Nephron progenitor cell (in vitro differentiated cells): ENCODE measurements around the gene F7.

Experiments
- DNase-seq: peaks from one replicate; pipeline ENCODE4 v3.0.0; 2021
- H3K27ac Mint-ChIP-seq: 2 replicates; pipeline ENCODE4 v1.8.0; 2021; ENCODE audit warnings: mild to moderate bottlenecking, moderate library complexity, mixed read lengths
- H3K27me3 Mint-ChIP-seq: 2 replicates; pipeline ENCODE4 v1.8.0; 2021; ENCODE audit warnings: mild to moderate bottlenecking, low read depth, mixed read lengths; ENCODE audit not compliant: poor library complexity
- H3K36me3 Mint-ChIP-seq: 2 replicates; pipeline ENCODE4 v1.8.0; 2021; ENCODE audit warnings: low read depth, mixed read lengths
- H3K4me1 Mint-ChIP-seq: 2 replicates; pipeline ENCODE4 v1.8.0; 2021; ENCODE audit warnings: mixed read lengths
- H3K4me3 Mint-ChIP-seq: 2 replicates; pipeline ENCODE4 v1.8.0; 2021; ENCODE audit warnings: mild to moderate bottlenecking, moderate library complexity, mixed read lengths
- H3K9me3 Mint-ChIP-seq: 2 replicates; pipeline ENCODE4 v1.8.0; 2021; ENCODE audit warnings: mild to moderate bottlenecking, moderate library complexity, mixed read lengths
- CTCF ChIP-seq: fragments of 200-600 bp; sonication (generic); IDR thresholded peaks from 2 replicates; pipeline ENCODE4 v1.5.0; 2021; ENCODE audit warnings: antibody characterized with exemption

Gene F7

DNA sequence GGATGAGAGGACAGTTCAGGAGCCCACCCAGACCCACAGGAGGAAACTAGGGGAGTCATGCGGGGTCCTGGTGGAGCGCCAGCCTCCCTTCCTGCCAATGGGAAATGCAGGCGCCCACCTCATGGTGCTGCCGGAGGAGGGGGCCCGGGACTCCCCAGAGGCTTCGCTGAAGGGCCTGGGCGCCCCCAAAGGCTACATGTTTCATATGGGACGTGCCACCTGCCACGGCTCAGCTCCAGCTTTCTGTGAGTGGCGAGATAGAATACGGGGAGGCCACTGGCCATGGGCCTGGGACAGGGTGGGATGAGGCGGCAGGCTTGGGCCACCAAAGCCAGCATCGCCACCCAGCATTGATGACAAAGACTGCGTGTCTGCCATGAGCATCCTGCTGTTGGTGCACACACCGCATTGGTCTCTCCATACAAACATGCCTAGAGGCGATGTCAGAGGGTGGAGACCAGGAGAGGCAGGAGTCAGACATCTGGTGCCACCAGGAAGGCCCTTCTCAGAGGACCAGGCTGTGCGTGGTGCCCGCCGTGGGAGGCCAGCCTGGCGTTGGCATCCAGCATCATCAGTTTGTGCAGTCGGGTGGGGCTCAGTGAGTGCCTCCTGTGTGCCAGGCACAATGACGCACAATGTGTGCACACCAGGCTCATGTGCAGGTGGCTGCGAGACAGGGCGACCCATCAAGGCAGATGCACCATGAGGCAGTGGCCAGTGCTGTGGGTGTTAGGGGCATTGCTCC lies 15.8 kb downstream of the F7 start:
- Mint-ChIP-seq H3K36me3 (no peaks in the 10 kb centered on the region), H3K27me3 (peaks cover 27% of the 10 kb centered on the region), H3K27ac (no peak overlapping the region), H3K4me3 (no peak overlapping the region), H3K4me1 (peaks cover 25% of the 10 kb centered on the region), H3K9me3 (no peaks in the 10 kb centered on the region)
- no peak for DNase-seq
- no peak for TF ChIP-seq CTCF

DNA sequence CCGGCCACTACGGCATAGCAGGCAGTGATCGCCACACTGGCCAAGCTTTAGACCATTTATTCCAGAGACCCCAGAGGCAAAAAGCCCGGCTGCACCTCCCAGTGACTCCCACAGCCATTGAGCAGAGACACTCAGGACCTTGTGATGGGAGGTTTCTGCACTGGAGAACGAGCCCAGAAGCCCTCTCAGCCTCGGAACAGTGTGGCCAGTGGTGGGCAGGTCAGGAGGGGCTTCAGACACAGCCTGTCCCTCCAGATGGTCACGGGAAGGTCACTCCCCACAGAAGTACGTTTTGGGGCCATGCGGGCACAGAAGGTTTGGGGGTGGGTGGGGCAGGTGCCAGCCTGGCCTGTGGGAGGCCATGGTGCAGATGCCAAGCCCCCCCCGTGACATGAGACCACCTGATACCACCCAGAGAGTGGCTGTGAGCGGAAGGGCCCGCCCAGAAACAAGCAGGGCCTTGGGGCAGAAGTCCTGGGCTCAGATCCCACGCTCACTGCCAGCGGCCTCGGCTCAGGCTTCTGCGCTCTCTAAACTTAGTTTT lies 16.4 kb downstream of the F7 start:
- Mint-ChIP-seq H3K4me3 (no peak overlapping the region), H3K4me1 (peaks cover 31% of the 10 kb centered on the region), H3K27me3 (peaks cover 21% of the 10 kb centered on the region), H3K36me3 (no peaks in the 10 kb centered on the region), H3K9me3 (no peaks in the 10 kb centered on the region), H3K27ac (no peak overlapping the region)
- TF ChIP-seq CTCF, result no peak
- no peak for DNase-seq

DNA sequence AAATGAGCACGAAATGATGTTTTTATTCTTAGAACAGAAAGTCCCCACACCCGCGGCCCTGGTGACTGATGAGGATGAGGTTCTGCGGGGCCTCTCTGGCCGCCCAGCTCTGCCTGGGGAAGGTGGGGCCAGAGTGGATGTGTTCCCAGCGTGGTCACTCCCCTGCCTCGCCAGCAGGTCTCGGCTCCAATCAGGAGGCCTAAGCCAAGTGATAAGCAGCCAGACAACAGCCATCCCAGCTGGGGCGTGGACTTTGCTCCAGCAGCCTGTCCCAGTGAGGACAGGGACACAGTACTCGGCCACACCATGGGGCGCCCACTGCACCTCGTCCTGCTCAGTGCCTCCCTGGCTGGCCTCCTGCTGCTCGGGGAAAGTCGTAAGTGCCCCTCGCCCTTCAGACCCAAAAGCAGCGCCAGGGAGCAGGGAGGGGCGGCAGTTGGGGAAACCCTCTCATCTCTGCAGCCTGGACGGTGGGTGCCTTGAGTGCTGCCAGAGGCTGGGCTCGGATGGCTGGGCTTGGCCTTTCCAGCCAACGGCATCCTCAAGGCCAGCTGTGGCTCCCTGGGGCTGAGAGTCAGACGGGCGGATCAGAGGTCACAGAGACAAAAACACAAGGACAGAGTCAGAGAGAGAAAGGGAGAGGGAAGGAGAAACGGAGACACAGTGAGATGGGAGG lies 17.1 kb downstream of the F7 start, which contains the start of gene F10:
F10 (plus strand) TSS at position 250 of the 676 bp plus-strand sequence; CDS start at position 307, 57 bp downstream.
- Mint-ChIP-seq H3K27me3 (peaks cover 25% of the 10 kb centered on the region), H3K36me3 (no peaks in the 10 kb centered on the region), H3K4me1 (peaks cover 31% of the 10 kb centered on the region), H3K9me3 (no peaks in the 10 kb centered on the region), H3K27ac (no peak within 1 kb of the TSS), H3K4me3 (peak within 1 kb of the TSS; percentile 8)
- DNase-seq, result peak; percentile 54
- TF ChIP-seq CTCF, result no peak

GRCh38 chr13:113123226-113124201 lies 17.9 kb downstream of the F7 start:
- no peaks in the 10 kb centered on the region for H3K36me3 Mint-ChIP-seq
- no peaks in the 10 kb centered on the region for H3K9me3 Mint-ChIP-seq
- no peak for DNase-seq
- H3K4me3 Mint-ChIP-seq, result peak overlapping the region; percentile 8
- no peak overlapping the region for H3K27ac Mint-ChIP-seq
- peaks cover 31% of the 10 kb centered on the region for H3K4me1 Mint-ChIP-seq
- peaks cover 32% of the 10 kb centered on the region for H3K27me3 Mint-ChIP-seq
- TF ChIP-seq CTCF, result no peak

DNA sequence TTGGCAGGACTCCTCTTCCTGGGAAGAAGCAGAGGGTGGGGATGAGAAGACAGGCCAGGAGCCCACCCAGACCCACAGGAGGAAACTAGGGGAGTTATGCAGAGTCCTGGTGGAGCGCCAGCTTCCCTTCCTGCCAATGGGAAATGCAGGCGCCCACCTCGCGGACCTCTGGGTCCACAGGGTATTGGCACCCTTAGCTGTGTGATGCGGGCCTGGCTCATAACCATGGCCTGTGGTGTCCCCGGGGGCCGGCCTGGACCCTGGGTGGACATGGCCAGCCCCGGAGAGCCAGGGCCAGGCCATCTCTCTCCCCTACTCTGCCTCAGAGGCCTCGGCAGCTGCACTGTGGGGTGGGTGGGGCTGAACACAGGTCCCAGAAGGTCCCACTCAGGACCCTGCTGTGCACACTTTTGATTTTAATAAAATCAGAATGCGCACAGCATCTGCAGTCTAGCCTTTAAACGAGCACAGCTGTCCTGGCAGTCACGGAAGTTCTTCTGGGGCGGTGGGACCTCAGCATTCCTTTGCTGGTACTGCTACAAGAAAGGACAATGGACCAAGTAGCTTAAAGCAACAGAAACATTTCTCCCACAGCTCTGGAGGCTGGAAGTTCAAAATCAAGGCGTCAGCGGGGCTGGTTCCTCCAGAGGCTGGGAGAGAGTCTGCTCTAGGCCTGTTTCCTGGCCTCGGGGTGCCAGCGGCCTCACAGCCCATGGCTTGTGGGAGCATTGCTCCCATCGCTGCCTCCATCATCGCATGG lies 18.8 kb downstream of the F7 start:
- peaks cover 5% of the 10 kb centered on the region for H3K9me3 Mint-ChIP-seq

More for the DNA sequence above, 18.8 kb downstream of the F7 start:
- H3K4me1 Mint-ChIP-seq, result peaks cover 31% of the 10 kb centered on the region
- H3K36me3 Mint-ChIP-seq, result peaks cover 5% of the 10 kb centered on the region
- DNase-seq, result no peak
- H3K4me3 Mint-ChIP-seq, result no peak overlapping the region
- no peak for TF ChIP-seq CTCF
- no peak overlapping the region for H3K27ac Mint-ChIP-seq
- peaks cover 36% of the 10 kb centered on the region for H3K27me3 Mint-ChIP-seq
